ENCODE measurements around the gene MTCL1. TPM values are rescaled to one million over a fixed set of nuclear protein-coding genes. Genes with fewer than 3 reads are reported as not detected.

The MTCL1 gene
- total and polyA plus RNA-seq, 9 of the 15 experiments (the other 6 are each of a cell fraction or from before 2014, with no cell fraction given), result 0.21 to 7.4 (median 3.7) TPM

GRCh38 chr18:8824846-8825245 lies 119.5 kb downstream of the MTCL1 start (continued):
- TF ChIP-seq, protein P1, sequence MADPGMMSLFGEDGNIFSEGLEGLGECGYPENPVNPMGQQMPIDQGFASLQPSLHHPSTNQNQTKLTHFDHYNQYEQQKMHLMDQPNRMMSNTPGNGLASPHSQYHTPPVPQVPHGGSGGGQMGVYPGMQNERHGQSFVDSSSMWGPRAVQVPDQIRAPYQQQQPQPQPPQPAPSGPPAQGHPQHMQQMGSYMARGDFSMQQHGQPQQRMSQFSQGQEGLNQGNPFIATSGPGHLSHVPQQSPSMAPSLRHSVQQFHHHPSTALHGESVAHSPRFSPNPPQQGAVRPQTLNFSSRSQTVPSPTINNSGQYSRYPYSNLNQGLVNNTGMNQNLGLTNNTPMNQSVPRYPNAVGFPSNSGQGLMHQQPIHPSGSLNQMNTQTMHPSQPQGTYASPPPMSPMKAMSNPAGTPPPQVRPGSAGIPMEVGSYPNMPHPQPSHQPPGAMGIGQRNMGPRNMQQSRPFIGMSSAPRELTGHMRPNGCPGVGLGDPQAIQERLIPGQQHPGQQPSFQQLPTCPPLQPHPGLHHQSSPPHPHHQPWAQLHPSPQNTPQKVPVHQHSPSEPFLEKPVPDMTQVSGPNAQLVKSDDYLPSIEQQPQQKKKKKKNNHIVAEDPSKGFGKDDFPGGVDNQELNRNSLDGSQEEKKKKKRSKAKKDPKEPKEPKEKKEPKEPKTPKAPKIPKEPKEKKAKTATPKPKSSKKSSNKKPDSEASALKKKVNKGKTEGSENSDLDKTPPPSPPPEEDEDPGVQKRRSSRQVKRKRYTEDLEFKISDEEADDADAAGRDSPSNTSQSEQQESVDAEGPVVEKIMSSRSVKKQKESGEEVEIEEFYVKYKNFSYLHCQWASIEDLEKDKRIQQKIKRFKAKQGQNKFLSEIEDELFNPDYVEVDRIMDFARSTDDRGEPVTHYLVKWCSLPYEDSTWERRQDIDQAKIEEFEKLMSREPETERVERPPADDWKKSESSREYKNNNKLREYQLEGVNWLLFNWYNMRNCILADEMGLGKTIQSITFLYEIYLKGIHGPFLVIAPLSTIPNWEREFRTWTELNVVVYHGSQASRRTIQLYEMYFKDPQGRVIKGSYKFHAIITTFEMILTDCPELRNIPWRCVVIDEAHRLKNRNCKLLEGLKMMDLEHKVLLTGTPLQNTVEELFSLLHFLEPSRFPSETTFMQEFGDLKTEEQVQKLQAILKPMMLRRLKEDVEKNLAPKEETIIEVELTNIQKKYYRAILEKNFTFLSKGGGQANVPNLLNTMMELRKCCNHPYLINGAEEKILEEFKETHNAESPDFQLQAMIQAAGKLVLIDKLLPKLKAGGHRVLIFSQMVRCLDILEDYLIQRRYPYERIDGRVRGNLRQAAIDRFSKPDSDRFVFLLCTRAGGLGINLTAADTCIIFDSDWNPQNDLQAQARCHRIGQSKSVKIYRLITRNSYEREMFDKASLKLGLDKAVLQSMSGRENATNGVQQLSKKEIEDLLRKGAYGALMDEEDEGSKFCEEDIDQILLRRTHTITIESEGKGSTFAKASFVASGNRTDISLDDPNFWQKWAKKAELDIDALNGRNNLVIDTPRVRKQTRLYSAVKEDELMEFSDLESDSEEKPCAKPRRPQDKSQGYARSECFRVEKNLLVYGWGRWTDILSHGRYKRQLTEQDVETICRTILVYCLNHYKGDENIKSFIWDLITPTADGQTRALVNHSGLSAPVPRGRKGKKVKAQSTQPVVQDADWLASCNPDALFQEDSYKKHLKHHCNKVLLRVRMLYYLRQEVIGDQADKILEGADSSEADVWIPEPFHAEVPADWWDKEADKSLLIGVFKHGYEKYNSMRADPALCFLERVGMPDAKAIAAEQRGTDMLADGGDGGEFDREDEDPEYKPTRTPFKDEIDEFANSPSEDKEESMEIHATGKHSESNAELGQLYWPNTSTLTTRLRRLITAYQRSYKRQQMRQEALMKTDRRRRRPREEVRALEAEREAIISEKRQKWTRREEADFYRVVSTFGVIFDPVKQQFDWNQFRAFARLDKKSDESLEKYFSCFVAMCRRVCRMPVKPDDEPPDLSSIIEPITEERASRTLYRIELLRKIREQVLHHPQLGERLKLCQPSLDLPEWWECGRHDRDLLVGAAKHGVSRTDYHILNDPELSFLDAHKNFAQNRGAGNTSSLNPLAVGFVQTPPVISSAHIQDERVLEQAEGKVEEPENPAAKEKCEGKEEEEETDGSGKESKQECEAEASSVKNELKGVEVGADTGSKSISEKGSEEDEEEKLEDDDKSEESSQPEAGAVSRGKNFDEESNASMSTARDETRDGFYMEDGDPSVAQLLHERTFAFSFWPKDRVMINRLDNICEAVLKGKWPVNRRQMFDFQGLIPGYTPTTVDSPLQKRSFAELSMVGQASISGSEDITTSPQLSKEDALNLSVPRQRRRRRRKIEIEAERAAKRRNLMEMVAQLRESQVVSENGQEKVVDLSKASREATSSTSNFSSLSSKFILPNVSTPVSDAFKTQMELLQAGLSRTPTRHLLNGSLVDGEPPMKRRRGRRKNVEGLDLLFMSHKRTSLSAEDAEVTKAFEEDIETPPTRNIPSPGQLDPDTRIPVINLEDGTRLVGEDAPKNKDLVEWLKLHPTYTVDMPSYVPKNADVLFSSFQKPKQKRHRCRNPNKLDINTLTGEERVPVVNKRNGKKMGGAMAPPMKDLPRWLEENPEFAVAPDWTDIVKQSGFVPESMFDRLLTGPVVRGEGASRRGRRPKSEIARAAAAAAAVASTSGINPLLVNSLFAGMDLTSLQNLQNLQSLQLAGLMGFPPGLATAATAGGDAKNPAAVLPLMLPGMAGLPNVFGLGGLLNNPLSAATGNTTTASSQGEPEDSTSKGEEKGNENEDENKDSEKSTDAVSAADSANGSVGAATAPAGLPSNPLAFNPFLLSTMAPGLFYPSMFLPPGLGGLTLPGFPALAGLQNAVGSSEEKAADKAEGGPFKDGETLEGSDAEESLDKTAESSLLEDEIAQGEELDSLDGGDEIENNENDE (IDR thresholded peaks at IDR 0.05; ENCODE audit: low read depth, low read length), result no peak
- TF ChIP-seq ARID2 (IDR thresholded peaks at IDR 0.05) (no peak), HMG20A (CRISPR knock-in tag; conservative IDR thresholded peaks at IDR 0.05) (no peak), ESRRA (IDR thresholded peaks at IDR 0.05; ENCODE audit: borderline replicate concordance, low read depth) (no peak)

All from K562 (cell line).